Karpas-422 (cell line): Measurements from ENCODE around the gene IFT20. TPM values are rescaled to one million over a fixed set of nuclear protein-coding genes. Genes with fewer than 3 reads are reported as not detected.
"Not testable (repeated sequence)": the region's sequence is repeated elsewhere in the genome, so short reads cannot be mapped to it uniquely, and the experiment has no call there.

Experiments used
- DNase-seq: peaks from one replicate; pipeline ENCODE4 v3.0.0-alpha.2; 2015
- H2AFZ ChIP-seq: fragments of 200-600 bp; sonication (generic); 2 replicates; pipeline ENCODE4 v1.6.1; 2014; ENCODE audit warnings: antibody characterized with exemption, low read length, mixed read lengths
- H3K27ac ChIP-seq: fragments of 200-600 bp; sonication (generic); 2 replicates; pipeline ENCODE4 v1.5.1; 2014; ENCODE audit warnings: mild to moderate bottlenecking, low read length, moderate library complexity
- H3K27me3 ChIP-seq: fragments of 200-600 bp; sonication (generic); 2 replicates; pipeline ENCODE4 v1.6.1; 2014; ENCODE audit warnings: low read length, mixed read lengths
- H3K36me3 ChIP-seq: fragments of 200-600 bp; sonication (generic); 2 replicates; pipeline ENCODE4 v1.6.1; 2014; ENCODE audit warnings: low read length, mixed read lengths; ENCODE audit not compliant: insufficient read depth
- H3K4me1 ChIP-seq: fragments of 200-600 bp; sonication (generic); 2 replicates; pipeline ENCODE4 v1.6.1; 2014; ENCODE audit warnings: mild to moderate bottlenecking, low read length, mixed read lengths
- H3K4me2 ChIP-seq: fragments of 200-600 bp; sonication (generic); 2 replicates; pipeline ENCODE4 v1.6.1; 2014; ENCODE audit warnings: low read length, low read depth, mild to moderate bottlenecking; ENCODE audit not compliant: poor library complexity, severe bottlenecking
- H3K4me3 ChIP-seq: fragments of 200-600 bp; sonication (generic); 2 replicates; pipeline ENCODE4 v1.5.1; 2014; ENCODE audit warnings: mild to moderate bottlenecking, antibody characterized with exemption, low read length, mixed read lengths
- H3K79me2 ChIP-seq: fragments of 200-600 bp; sonication (generic); 2 replicates; pipeline ENCODE4 v1.6.1; 2014; ENCODE audit warnings: mild to moderate bottlenecking, low read length, mixed read lengths
- H3K9ac ChIP-seq: fragments of 200-600 bp; sonication (generic); 2 replicates; pipeline ENCODE4 v1.6.0; 2014; ENCODE audit warnings: low read length
- H3K9me2 ChIP-seq: fragments of 200-600 bp; sonication (generic), shearing (Covaris generic); replicated peaks from 2 replicates; pipeline ENCODE4 v1.6.0; 2014; ENCODE audit warnings: mild to moderate bottlenecking, low read length, moderate library complexity; ENCODE audit not compliant: insufficient read depth
- H3K9me3 ChIP-seq: fragments of 300-700, 200-600 bp; sonication (generic); 2 replicates; pipeline ENCODE4 v1.6.1; 2014; ENCODE audit warnings: low read length, mixed read lengths
- H4K20me1 ChIP-seq: fragments of 200-600 bp; sonication (generic); 2 replicates; pipeline ENCODE4 v1.6.1; 2014; ENCODE audit warnings: mild to moderate bottlenecking, antibody characterized with exemption, low read length, low read depth; ENCODE audit not compliant: insufficient read depth
- total RNA-seq: library from RNA; depleted of rRNA; stranded (reverse); fragments of >200 nt; shearing (Covaris generic); gene quantifications from 2 replicates; pipeline ENCODE4 v1.2.3, GENCODE V29; 2014; ENCODE audit warnings: low replicate concordance

Gene IFT20
- total RNA-seq, 1 experiment from 2014 or later: 44.5 TPM

DNA sequence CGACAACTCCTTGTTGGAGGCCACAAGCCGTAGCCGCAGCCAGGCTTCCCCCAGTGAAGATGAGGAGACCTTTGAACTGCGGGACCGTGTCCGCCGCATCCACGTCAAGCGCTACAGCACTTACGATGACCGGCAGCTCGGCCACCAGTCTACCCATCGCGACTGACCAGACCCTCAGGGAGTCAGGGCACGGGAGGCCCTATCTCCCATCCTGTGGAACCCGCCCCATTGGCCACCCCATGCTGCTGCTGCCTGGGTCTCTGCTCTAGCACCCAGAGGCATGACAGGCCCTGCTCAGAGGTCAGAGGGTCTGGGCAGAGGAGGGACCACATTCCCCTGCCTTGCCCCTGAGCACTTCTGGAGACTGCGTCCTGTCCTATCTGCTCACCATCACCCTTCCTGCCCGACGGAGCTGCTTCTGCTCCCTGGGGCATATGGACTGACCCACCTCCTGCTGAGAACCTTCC lies 9.2 kb upstream of the IFT20 start:
- Histone ChIP-seq H3K9me3 (no peaks in the 10 kb centered on the region), H3K9ac (no peak overlapping the region), H3K4me2 (no peak overlapping the region), H3K27me3 (no peaks in the 10 kb centered on the region), H3K36me3 (peaks cover 5% of the 10 kb centered on the region; the same call in 1 of the 2 replicates), H3K4me3 (no peak overlapping the region), H3K27ac (no peak overlapping the region), H3K4me1 (peaks cover 3% of the 10 kb centered on the region; the same call in 1 of the 2 replicates), H2AFZ (no peak overlapping the region), H3K9me2 (no peaks in the 10 kb centered on the region), H4K20me1 (no peaks in the 10 kb centered on the region), H3K79me2 (no peaks in the 10 kb centered on the region)
- no peak for DNase-seq

DNA sequence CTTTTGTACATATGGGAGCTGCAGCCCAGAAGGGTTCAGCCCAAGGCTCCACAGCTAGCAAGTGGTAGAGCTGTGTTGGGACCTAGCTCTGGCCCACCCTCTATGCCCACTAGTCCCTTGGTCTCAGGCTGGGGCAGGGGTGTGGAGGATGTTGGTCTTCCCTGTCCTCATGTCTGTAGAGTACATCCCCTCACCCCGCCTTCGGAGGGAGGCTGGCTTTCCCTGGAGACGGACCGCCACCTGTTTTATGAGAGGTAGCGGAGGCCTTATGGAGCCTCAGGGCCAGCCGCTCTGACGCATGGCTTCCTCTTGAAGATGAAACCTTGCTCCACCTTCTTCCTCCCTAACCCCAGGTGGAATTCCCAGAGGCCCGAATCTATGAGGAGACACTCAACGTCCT lies 8.7 kb upstream of the IFT20 start:
- Histone ChIP-seq H3K9me3 (no peaks in the 10 kb centered on the region), H3K4me3 (no peak overlapping the region), H3K4me1 (peaks cover 3% of the 10 kb centered on the region; the same call in 1 of the 2 replicates), H3K79me2 (no peaks in the 10 kb centered on the region), H3K9me2 (no peaks in the 10 kb centered on the region), H2AFZ (no peak overlapping the region), H3K9ac (no peak overlapping the region), H4K20me1 (no peaks in the 10 kb centered on the region), H3K4me2 (no peak overlapping the region), H3K27me3 (no peaks in the 10 kb centered on the region), H3K36me3 (peaks cover 5% of the 10 kb centered on the region; the same call in 1 of the 2 replicates), H3K27ac (no peak overlapping the region)
- DNase-seq: no peak

DNA sequence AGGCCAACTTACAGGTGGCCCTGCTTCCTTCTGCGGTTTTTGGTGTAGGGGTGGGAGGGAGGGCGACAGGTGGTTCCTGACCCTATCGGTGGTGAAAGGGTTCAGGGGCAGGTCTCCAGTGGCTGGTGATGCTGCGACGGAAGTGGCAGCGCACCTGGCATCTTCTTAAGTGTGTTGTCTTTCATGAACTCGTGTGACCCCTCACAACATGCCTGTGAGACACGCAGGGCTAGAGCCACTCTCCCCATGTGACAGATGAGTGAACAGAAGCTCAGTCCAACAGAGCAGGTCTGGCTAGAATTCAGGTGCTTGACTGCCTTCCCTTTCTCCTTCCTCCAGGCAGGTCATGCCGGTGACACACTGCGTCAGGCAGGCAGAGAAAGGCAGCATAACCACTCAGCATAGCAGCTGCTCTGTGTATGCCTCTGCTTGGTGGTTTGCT lies 8.2 kb upstream of the IFT20 start:
- Histone ChIP-seq H3K4me3 (no peak overlapping the region), H3K27me3 (no peaks in the 10 kb centered on the region), H3K79me2 (peaks cover 2% of the 10 kb centered on the region; the same call in 1 of the 2 replicates), H3K9me2 (no peaks in the 10 kb centered on the region), H3K27ac (no peak overlapping the region), H3K9me3 (no peaks in the 10 kb centered on the region), H4K20me1 (no peaks in the 10 kb centered on the region), H3K36me3 (peaks cover under 1% of the 10 kb centered on the region; the same call in 1 of the 2 replicates), H3K4me1 (peaks cover 3% of the 10 kb centered on the region; the same call in 1 of the 2 replicates), H2AFZ (no peak overlapping the region), H3K4me2 (no peak overlapping the region), H3K9ac (no peak overlapping the region)
- no peak for DNase-seq

DNA sequence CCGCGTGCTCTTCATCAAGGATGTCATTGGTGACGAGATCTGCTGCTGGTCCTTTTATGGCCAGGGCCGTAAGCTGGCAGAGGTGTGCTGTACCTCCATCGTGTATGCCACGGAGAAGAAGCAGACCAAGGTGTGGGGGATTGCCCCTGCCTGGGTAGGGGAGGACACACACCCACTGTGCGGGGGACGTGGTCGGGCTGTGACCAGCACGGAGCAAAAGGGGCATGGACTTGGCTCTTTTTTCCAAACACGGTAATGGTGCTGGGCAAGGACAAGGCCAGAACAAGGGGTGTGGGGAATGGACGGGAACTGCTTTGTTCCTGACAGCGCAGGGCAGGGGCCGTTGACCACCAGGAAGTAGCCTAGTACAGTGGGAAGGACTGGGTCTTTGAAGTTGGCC lies 7.0 kb upstream of the IFT20 start:
- Histone ChIP-seq H4K20me1 (no peaks in the 10 kb centered on the region), H3K79me2 (peaks cover 12% of the 10 kb centered on the region), H3K36me3 (no peaks in the 10 kb centered on the region; the same call in 1 of the 2 replicates), H3K27ac (no peak overlapping the region), H3K9ac (no peak overlapping the region; the same call in 1 of the 2 replicates), H2AFZ (no peak overlapping the region), H3K4me2 (no peak overlapping the region), H3K27me3 (no peaks in the 10 kb centered on the region), H3K9me3 (no peaks in the 10 kb centered on the region), H3K4me3 (no peak overlapping the region), H3K9me2 (no peaks in the 10 kb centered on the region), H3K4me1 (peaks cover 3% of the 10 kb centered on the region; the same call in 1 of the 2 replicates)
- no peak for DNase-seq

DNA sequence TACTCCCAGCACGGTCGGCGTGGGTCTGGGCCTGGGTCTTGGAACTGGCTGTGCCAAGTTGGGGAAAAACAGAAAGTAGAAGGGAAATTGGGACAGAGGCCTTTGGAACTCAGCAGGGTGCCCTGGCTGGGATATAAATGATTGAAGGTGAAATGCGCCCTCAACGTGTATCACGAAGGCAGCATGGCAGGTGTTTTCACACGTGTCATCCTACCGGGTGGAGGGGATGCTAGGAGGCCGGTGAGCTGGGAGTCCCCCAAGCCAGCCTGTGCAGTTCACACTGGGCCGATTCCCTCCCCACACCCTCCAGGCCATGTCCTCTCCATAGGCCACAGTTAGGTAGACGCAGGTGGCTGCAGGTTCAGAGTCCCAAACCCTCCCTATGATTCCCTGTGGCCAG lies 6.2 kb upstream of the IFT20 start:
- no peak overlapping the region for H3K4me2 ChIP-seq
- peaks cover 10% of the 10 kb centered on the region for H3K4me1 ChIP-seq
- no peaks in the 10 kb centered on the region for H3K9me2 ChIP-seq
- H3K27me3 ChIP-seq: no peaks in the 10 kb centered on the region
- no peaks in the 10 kb centered on the region for H3K9me3 ChIP-seq
- no peak overlapping the region for H3K4me3 ChIP-seq
- no peaks in the 10 kb centered on the region; the same call in 1 of the 2 replicates for H3K36me3 ChIP-seq
- H3K27ac ChIP-seq: no peak overlapping the region
- no peak for DNase-seq
- peaks cover 20% of the 10 kb centered on the region for H3K79me2 ChIP-seq
- no peak overlapping the region for H3K9ac ChIP-seq
- no peak overlapping the region for H2AFZ ChIP-seq
- no peaks in the 10 kb centered on the region for H4K20me1 ChIP-seq

DNA sequence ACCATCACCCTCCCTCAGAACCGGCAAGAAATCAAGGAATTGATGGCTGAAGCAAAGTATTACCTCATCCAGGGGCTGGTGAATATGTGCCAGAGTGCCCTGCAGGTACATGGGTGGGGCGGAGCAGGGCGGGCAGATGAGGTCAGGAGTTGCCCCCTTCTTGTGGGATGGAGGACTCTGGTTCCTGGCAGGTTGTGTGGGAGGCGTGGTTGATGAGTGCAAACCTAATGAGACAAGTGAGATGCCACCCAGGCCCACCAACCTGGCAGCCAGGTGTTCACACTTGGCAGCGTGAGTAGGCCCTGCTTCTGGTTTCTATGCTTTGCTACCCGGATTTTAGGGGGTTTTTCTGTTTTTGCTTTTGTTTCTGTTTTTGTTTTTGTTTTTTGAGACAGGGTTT lies 5.1 kb upstream of the IFT20 start:
- Histone ChIP-seq H3K36me3 (no peaks in the 10 kb centered on the region), H2AFZ (no peak overlapping the region), H3K79me2 (peaks cover 29% of the 10 kb centered on the region), H3K27me3 (no peaks in the 10 kb centered on the region), H3K9ac (no peak overlapping the region), H3K4me3 (no peak overlapping the region), H3K9me2 (no peaks in the 10 kb centered on the region), H4K20me1 (no peaks in the 10 kb centered on the region), H3K4me2 (no peak overlapping the region), H3K27ac (no peak overlapping the region), H3K9me3 (no peaks in the 10 kb centered on the region), H3K4me1 (peaks cover 14% of the 10 kb centered on the region)
- no peak for DNase-seq

DNA sequence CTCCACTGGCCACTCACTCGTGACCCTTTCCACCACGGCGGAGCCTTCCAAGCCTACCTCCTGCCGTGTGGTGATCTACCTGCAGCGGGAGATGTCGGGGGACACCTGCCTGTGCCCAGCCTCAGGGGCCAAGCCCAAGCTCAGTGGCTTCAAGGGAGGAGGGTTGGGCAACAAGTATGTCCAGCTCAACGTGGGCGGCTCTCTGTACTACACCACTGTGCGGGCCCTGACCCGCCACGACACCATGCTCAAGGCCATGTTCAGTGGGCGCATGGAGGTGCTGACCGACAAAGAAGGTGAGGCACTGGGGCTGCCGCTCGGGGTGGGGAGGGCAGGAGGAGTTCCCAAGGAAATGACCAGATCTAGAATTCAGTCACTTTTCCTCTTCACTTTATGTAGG lies 4.2 kb upstream of the IFT20 start:
- Histone ChIP-seq H3K4me1 (peaks cover 17% of the 10 kb centered on the region), H4K20me1 (no peaks in the 10 kb centered on the region), H3K4me2 (no peak overlapping the region), H3K9me2 (no peaks in the 10 kb centered on the region), H3K27me3 (no peaks in the 10 kb centered on the region), H3K9ac (no peak overlapping the region), H3K4me3 (no peak overlapping the region), H3K27ac (no peak overlapping the region), H2AFZ (no peak overlapping the region), H3K36me3 (no peaks in the 10 kb centered on the region), H3K79me2 (peaks cover 36% of the 10 kb centered on the region), H3K9me3 (no peaks in the 10 kb centered on the region)
- no peak for DNase-seq

DNA sequence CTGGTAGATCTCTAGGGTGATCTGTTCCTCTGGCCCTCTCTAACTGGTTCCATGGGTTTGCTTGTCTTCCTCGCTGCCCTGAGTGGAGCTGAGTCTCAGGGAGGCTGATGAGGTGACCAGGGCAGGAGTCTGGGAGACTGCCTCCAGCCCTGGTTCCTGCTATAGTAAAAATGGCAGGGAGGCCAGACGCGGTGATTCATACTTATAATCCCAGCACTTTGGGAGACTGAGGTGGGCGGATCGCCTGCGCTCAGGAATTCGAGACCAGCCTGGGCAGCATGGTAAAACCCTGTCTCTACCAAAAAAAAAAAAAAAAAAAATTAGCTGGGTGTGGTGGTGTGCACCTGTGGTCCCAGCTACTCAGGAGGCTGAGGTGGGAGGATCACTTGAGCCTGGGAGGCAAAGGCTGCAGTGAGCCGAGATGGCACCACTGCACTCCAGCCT lies 3.5 kb upstream of the IFT20 start:
- H3K27me3 ChIP-seq, H2AFZ ChIP-seq, H3K36me3 ChIP-seq, DNase-seq, H3K9ac ChIP-seq, H3K9me3 ChIP-seq, H3K4me2 ChIP-seq, H3K4me3 ChIP-seq, H3K27ac ChIP-seq, H3K9me2 ChIP-seq, H4K20me1 ChIP-seq: not testable (repeated sequence)
- H3K79me2 ChIP-seq: peaks cover 42% of the 10 kb centered on the region
- H3K4me1 ChIP-seq: peaks cover 23% of the 10 kb centered on the region
